Skin epidermis (tissue), 12 donors: ENCODE results near the gene CCDC9.

Experiments
- H3K27ac ChIP-seq, 21 experiments: fragments of 200-600 bp; sonication (generic) in 11 of 21; one replicate each; pipeline ENCODE4 v1.5.0; 2020; ENCODE audit warnings: mild to moderate bottlenecking in 3 of 21, inconsistent platforms in 2 of 21, moderate library complexity in 2 of 21
- H3K4me3 ChIP-seq, 7 experiments: fragments of 200-600 bp; sonication (generic) in 2 of 7; one replicate each; pipeline ENCODE4 v1.5.0; 2020; ENCODE audit warnings: inconsistent platforms in 2 of 7, mild to moderate bottlenecking in 2 of 7, moderate library complexity in 1 of 7

Gene CCDC9

GRCh38 chr19:47319923-47320871 lies 63.9 kb downstream of the CCDC9 start:
- Histone ChIP-seq H3K4me3 (no peak overlapping the region), H3K27ac (no peak overlapping the region)
